CD14-positive monocyte (primary cell): ENCODE results near the gene NCL. TPM values are rescaled to one million over a fixed set of nuclear protein-coding genes. Genes with fewer than 3 reads are reported as not detected.

Experiments used
- DNase-seq, 3 donors: peaks; one replicate each; pipeline ENCODE4 v3.0.0-alpha.2; 2011 to 2022
- H2AFZ ChIP-seq: 2 replicates; pipeline ENCODE4 v1.6.0; 2012; ENCODE audit warnings: mild to moderate bottlenecking, low read depth, low read length, inconsistent platforms; ENCODE audit not compliant: insufficient read depth, poor library complexity, severe bottlenecking
- H3K27ac ChIP-seq, 2 donors: 1 replicate in 1 of 2; 2 replicates in 1 of 2; pipeline ENCODE4 v1.5.1; 2012 to 2013; ENCODE audit warnings: low read length in 2 of 2, control low read depth in 1 of 2, inconsistent platforms in 1 of 2, low read depth in 1 of 2, mild to moderate bottlenecking in 1 of 2
- H3K27me3 ChIP-seq, 2 donors: one replicate each; pipeline versions ENCODE4 v1.6.0 to v1.6.1; 2011 to 2013; ENCODE audit warnings: low read length in 2 of 2; ENCODE audit not compliant: control insufficient read depth in 2 of 2, insufficient read depth in 2 of 2
- H3K36me3 ChIP-seq, 2 donors: replicated peaks in 1 of 2; 1 replicate in 1 of 2; 2 replicates in 1 of 2; pipeline versions ENCODE4 v1.5.1 to v1.6.1; 2012 to 2013; ENCODE audit warnings: low read length in 2 of 2, control low read depth in 1 of 2, inconsistent platforms in 1 of 2, mild to moderate bottlenecking in 1 of 2; ENCODE audit not compliant: insufficient read depth in 2 of 2, control insufficient read depth in 1 of 2
- H3K4me1 ChIP-seq, 2 donors: 1 replicate in 1 of 2; 2 replicates in 1 of 2; pipeline versions ENCODE4 v1.5.1 to v1.6.1; 2012 to 2013; ENCODE audit warnings: low read length in 2 of 2, control low read depth in 1 of 2, inconsistent platforms in 1 of 2, mild to moderate bottlenecking in 1 of 2, moderate library complexity in 1 of 2; ENCODE audit not compliant: insufficient read depth in 2 of 2, control insufficient read depth in 1 of 2
- H3K4me2 ChIP-seq: replicated peaks from 2 replicates; pipeline ENCODE3; 2012; ENCODE audit warnings: low read length, moderate library complexity, mild to moderate bottlenecking; ENCODE audit not compliant: poor library complexity, severe bottlenecking; ENCODE audit errors: extremely low read depth
- H3K4me3 ChIP-seq, 3 experiments: fragments of 200-600 bp in 1 of 3; sonication (generic) in 1 of 3; replicated peaks in 1 of 3; 1 replicate in 2 of 3; 2 replicates in 1 of 3; pipeline ENCODE4 v1.5.1; 2011 to 2013; ENCODE audit warnings: low read length in 3 of 3, mild to moderate bottlenecking in 3 of 3, control low read depth in 2 of 3, low read depth in 2 of 3, inconsistent platforms in 1 of 3, moderate library complexity in 1 of 3
- H3K79me2 ChIP-seq: 2 replicates; pipeline ENCODE4 v1.6.0; 2012; ENCODE audit warnings: mild to moderate bottlenecking, control low read depth, inconsistent platforms, low read length, moderate library complexity; ENCODE audit not compliant: insufficient read depth
- H3K9ac ChIP-seq: 2 replicates; pipeline ENCODE4 v1.6.0; 2017; ENCODE audit warnings: low read length, mild to moderate bottlenecking; ENCODE audit not compliant: insufficient read depth, poor library complexity, severe bottlenecking
- H3K9me3 ChIP-seq, 2 donors: replicated peaks in 1 of 2; 1 replicate in 1 of 2; 2 replicates in 1 of 2; pipeline versions ENCODE4 v1.5.1 to v1.6.1; 2012 to 2013; ENCODE audit warnings: low read length in 2 of 2, control low read depth in 1 of 2; ENCODE audit not compliant: control insufficient read depth in 1 of 2, insufficient read depth in 1 of 2
- H4K20me1 ChIP-seq: 2 replicates; pipeline ENCODE4 v1.6.0; 2012; ENCODE audit warnings: mild to moderate bottlenecking, low read length, control low read depth, moderate library complexity; ENCODE audit not compliant: insufficient read depth
- H3K27ac Mint-ChIP-seq, 7 donors: one replicate each; pipeline ENCODE4 v1.8.0; 2020; ENCODE audit warnings: mild to moderate bottlenecking in 7 of 7, mixed read lengths in 7 of 7, moderate library complexity in 6 of 7, inconsistent platforms in 2 of 7
- H3K27me3 Mint-ChIP-seq, 3 donors: one replicate each; pipeline ENCODE4 v1.8.0; 2021 to 2022; ENCODE audit warnings: low read depth in 3 of 3, mild to moderate bottlenecking in 3 of 3, mixed read lengths in 3 of 3, moderate library complexity in 3 of 3, inconsistent platforms in 1 of 3
- H3K36me3 Mint-ChIP-seq, 2 donors: one replicate each; pipeline ENCODE4 v1.8.0; 2020; ENCODE audit warnings: mixed read lengths in 2 of 2, inconsistent platforms in 1 of 2, mild to moderate bottlenecking in 1 of 2
- H3K4me1 Mint-ChIP-seq: one replicate; pipeline ENCODE4 v1.8.0; 2020; ENCODE audit warnings: mild to moderate bottlenecking, mixed read lengths
- H3K4me3 Mint-ChIP-seq, 2 donors: one replicate each; pipeline ENCODE4 v1.8.0; 2020; ENCODE audit warnings: mild to moderate bottlenecking in 2 of 2, mixed read lengths in 2 of 2, moderate library complexity in 1 of 2
- H3K9me3 Mint-ChIP-seq, 7 donors: one replicate each; pipeline ENCODE4 v1.8.0; 2020 to 2022; ENCODE audit warnings: mixed read lengths in 7 of 7, mild to moderate bottlenecking in 6 of 7, moderate library complexity in 6 of 7, inconsistent platforms in 2 of 7
- CTCF ChIP-seq: fragments of 200-600 bp; IDR thresholded peaks from one replicate; pipeline ENCODE4 v1.8.0; 2022; ENCODE audit warnings: antibody characterized with exemption, mild to moderate bottlenecking
- WGBS: methylation state at CpG from one replicate; pipeline ENCODE4 v1.1.5; 2013; ENCODE audit warnings: missing lambda C conversion rate; ENCODE audit not compliant: insufficient coverage; 5-methylcytosine and 5-hydroxymethylcytosine counted together
- intact Hi-C, 2 donors: fragments of 100-400 bp; cut with micrococcal nuclease; formaldehyde crosslinking; loops; one replicate each; pipeline versions ENCODE4 v1.15.0 to v1.15.1; 2023
- polyA plus RNA-seq, 3 donors: library from polyadenylated mRNA; depleted of rRNA in 1 of 3; unstranded in 2 of 3; stranded (reverse) in 1 of 3; fragments of 300-500 nt in 2 of 3; fragments of >200 nt in 1 of 3; fragmentation: Illumina TruSeq in 2 of 3; gene quantifications; 1 replicate in 2 of 3; 2 replicates in 1 of 3; pipeline ENCODE4 v1.2.3, GENCODE V29; 2012 to 2021

Gene NCL
- polyA plus RNA-seq, 3 donors, result 26.2 to 143 (median 106) TPM

DNA sequence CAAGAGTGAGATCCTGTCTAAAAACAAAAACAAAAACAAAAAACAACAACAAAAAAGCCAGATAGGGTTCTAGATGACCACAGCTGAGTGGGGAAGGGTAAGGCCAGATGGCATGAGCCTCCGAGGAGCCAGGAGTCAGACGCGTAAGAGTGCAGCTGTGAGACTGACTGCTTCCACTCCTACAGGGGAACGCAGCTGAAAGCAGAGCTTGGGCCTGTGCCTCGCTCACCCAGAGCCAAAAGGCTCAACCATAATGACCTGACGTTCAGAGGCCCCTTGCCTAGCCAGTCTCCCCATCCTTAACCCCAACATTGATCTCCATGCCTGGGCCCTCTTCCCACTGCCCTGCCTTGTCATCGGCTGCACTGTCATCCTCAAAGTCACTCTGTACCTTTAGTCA lies 26.5 kb upstream of the NCL start:
- Histone ChIP-seq H3K4me1 (no peaks in the 10 kb centered on the region), H3K27ac (no peak overlapping the region), H3K27me3 (no peaks in the 10 kb centered on the region), H3K9ac (no peak overlapping the region), H4K20me1 (no peaks in the 10 kb centered on the region), H2AFZ (no peak overlapping the region), H3K79me2 (no peaks in the 10 kb centered on the region), H3K4me3 (no peak overlapping the region), H3K9me3 (no peaks in the 10 kb centered on the region), H3K36me3 (no peaks in the 10 kb centered on the region), H3K4me2 (no peak overlapping the region)
- 93% methylated on average over 7 of the region's 7 CpGs for WGBS
- Mint-ChIP-seq H3K4me3 (no peak overlapping the region), H3K9me3 (peaks cover 0 to 7% (median 3%) of the 10 kb centered on the region in 7 donors), H3K27ac (peak overlapping the region in 1 of 7 donors; percentile 52), H3K4me1 (no peaks in the 10 kb centered on the region), H3K27me3 (peaks cover 0 to 7% (median 3%) of the 10 kb centered on the region in 3 donors), H3K36me3 (no peaks in the 10 kb centered on the region)
- intact Hi-C loops, result no loop called here
- no peak for DNase-seq
- TF ChIP-seq CTCF, result no peak

DNA sequence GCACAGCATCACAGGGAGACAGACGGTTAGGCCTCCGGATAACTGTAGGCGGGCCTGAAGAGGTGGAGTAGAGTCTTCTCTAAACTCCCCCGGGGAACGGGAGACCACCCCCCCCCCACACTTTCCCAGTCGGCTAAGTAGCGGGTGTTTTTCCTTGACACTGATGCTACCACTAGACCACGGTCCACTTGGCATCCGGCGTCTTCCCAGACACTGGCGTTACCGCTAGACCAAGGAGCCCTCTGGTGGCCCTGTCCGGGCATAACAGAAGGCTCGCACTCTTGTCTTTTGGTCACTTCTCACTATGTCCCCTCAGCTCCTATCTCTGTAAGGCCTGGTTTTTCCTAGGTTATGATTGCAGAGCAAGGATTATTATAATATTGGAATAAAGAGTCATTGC lies 25.7 kb upstream of the NCL start:
- Mint-ChIP-seq H3K4me3 (no peak overlapping the region), H3K27ac (no peak overlapping the region), H3K36me3 (no peaks in the 10 kb centered on the region), H3K27me3 (peaks cover 0 to 7% (median 3%) of the 10 kb centered on the region in 3 donors), H3K9me3 (peaks cover 0 to 7% (median 3%) of the 10 kb centered on the region in 7 donors), H3K4me1 (no peaks in the 10 kb centered on the region)
- Histone ChIP-seq H2AFZ (no peak overlapping the region), H3K27ac (no peak overlapping the region), H3K36me3 (no peaks in the 10 kb centered on the region), H3K4me1 (no peaks in the 10 kb centered on the region), H3K9ac (no peak overlapping the region), H3K4me3 (no peak overlapping the region), H4K20me1 (no peaks in the 10 kb centered on the region), H3K9me3 (no peaks in the 10 kb centered on the region), H3K79me2 (no peaks in the 10 kb centered on the region), H3K27me3 (no peaks in the 10 kb centered on the region), H3K4me2 (no peak overlapping the region)
- no peak for DNase-seq
- peak; percentile 26 for TF ChIP-seq CTCF
- intact Hi-C loops, result no loop called here
- WGBS, result 94% methylated on average over 5 of the region's 14 CpGs
